HG02571 (cell line): Measurements from ENCODE around the gene C1QTNF9.
"Not testable (repeated sequence)": the region's sequence is repeated elsewhere in the genome, so short reads cannot be mapped to it uniquely, and the experiment has no call there.

Experiments used
- ATAC-seq: cut with Tn5 transposase; IDR thresholded peaks from one replicate; pipeline ENCODE4 v1.9.1; 2021; ENCODE audit warnings: mild to moderate bottlenecking, moderate library complexity; ENCODE audit not compliant: unreplicated experiment

The C1QTNF9 gene

GRCh38 chr13:24359252-24359651 lies 49.9 kb downstream of the C1QTNF9 start:
- ATAC-seq: not testable (repeated sequence)

GRCh38 chr13:24360106-24360505 lies 50.7 kb downstream of the C1QTNF9 start:
- no peak for ATAC-seq

- no peak for ATAC-seq
Measured at GRCh38 chr13:24361113-24361512, 51.7 kb downstream of the C1QTNF9 start.

- ATAC-seq: no peak
Measured at GRCh38 chr13:24361852-24362366, 52.5 kb downstream of the C1QTNF9 start.

GRCh38 chr13:24362435-24362952 lies 53.1 kb downstream of the C1QTNF9 start:
- ATAC-seq: no peak

GRCh38 chr13:24365191-24365590 lies 55.8 kb downstream of the C1QTNF9 start:
- no peak for ATAC-seq

GRCh38 chr13:24366315-24366714 lies 56.9 kb downstream of the C1QTNF9 start:
- ATAC-seq: not testable (repeated sequence)

- not testable (repeated sequence) for ATAC-seq
Measured at GRCh38 chr13:24371273-24371672, 61.9 kb downstream of the C1QTNF9 start.
